PC-3 (cell line): Measurements from ENCODE around the gene TTC7B.

Experiments used
- EZH2 ChIP-seq: fragments of 300-600 bp; sonication (generic); IDR thresholded peaks from one replicate; pipeline ENCODE4 v1.6.1; 2017; ENCODE audit warnings: antibody characterized with exemption, mild to moderate bottlenecking, low read length; ENCODE audit not compliant: unreplicated experiment
- EZH2phosphoT487 ChIP-seq: fragments of 300-600 bp; sonication (generic); IDR thresholded peaks from 2 replicates; pipeline ENCODE4 v1.6.1; 2018; ENCODE audit warnings: mild to moderate bottlenecking, antibody characterized with exemption, low read length, borderline replicate concordance
- TF ChIP-seq, protein P1 (sequence below): fragments of 300-600 bp; sonication (generic); conservative IDR thresholded peaks from 2 replicates; pipeline ENCODE4 v1.5.1; 2017; ENCODE audit warnings: antibody characterized with exemption, low read depth, mild to moderate bottlenecking, low read length

- TF ChIP-seq, protein P1, sequence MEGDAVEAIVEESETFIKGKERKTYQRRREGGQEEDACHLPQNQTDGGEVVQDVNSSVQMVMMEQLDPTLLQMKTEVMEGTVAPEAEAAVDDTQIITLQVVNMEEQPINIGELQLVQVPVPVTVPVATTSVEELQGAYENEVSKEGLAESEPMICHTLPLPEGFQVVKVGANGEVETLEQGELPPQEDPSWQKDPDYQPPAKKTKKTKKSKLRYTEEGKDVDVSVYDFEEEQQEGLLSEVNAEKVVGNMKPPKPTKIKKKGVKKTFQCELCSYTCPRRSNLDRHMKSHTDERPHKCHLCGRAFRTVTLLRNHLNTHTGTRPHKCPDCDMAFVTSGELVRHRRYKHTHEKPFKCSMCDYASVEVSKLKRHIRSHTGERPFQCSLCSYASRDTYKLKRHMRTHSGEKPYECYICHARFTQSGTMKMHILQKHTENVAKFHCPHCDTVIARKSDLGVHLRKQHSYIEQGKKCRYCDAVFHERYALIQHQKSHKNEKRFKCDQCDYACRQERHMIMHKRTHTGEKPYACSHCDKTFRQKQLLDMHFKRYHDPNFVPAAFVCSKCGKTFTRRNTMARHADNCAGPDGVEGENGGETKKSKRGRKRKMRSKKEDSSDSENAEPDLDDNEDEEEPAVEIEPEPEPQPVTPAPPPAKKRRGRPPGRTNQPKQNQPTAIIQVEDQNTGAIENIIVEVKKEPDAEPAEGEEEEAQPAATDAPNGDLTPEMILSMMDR = no peak
- no peak for TF ChIP-seq EZH2
- no peak for TF ChIP-seq EZH2phosphoT487
These were observed 33.7 kb upstream of the TTC7B start for GRCh38 chr14:90849787-90850444.
